ENCODE data around the gene MEIG1.
"Not testable (repeated sequence)": the region's sequence is repeated elsewhere in the genome, so short reads cannot be mapped to it uniquely, and the experiment has no call there.

MEIG1 gene

GRCh38 chr10:14993500-14994455 lies 34.6 kb downstream of the MEIG1 start:
- DNase-seq (ENCODE audit: low spot score); H3K4me3 ChIP-seq; H3K27ac ChIP-seq: not testable (repeated sequence)

GRCh38 chr10:14995964-14996565 lies 36.9 kb downstream of the MEIG1 start:
- TF ChIP-seq CTCF (IDR thresholded peaks at IDR 0.05) = no peak
- no peak overlapping the region for H3K27ac ChIP-seq
- DNase-seq (ENCODE audit: low spot score) = no peak
- no peak overlapping the region for H3K4me3 ChIP-seq

- not testable (repeated sequence) for H3K27ac ChIP-seq; DNase-seq (ENCODE audit: low spot score); H3K4me3 ChIP-seq
Observed at GRCh38 chr10:15013530-15013929, 54.3 kb downstream of the MEIG1 start.

GRCh38 chr10:15015451-15015850 lies 56.3 kb downstream of the MEIG1 start:
- H3K4me3 ChIP-seq = no peak overlapping the region
- no peak for TF ChIP-seq CTCF (IDR thresholded peaks at IDR 0.05)
- DNase-seq (ENCODE audit: low spot score) = no peak
- no peak overlapping the region for H3K27ac ChIP-seq

GRCh38 chr10:15020966-15021365 lies 61.8 kb downstream of the MEIG1 start:
- H3K4me3 ChIP-seq; DNase-seq (ENCODE audit: low spot score); H3K27ac ChIP-seq: not testable (repeated sequence)
